Measurements from ENCODE around the gene FBXO15. TPM values are rescaled to one million over a fixed set of nuclear protein-coding genes. Genes with fewer than 3 reads are reported as not detected.

The FBXO15 gene
- total RNA-seq, 4 donors from 2014 or later = 0.54 to 1.9 (median 0.72) TPM

DNA sequence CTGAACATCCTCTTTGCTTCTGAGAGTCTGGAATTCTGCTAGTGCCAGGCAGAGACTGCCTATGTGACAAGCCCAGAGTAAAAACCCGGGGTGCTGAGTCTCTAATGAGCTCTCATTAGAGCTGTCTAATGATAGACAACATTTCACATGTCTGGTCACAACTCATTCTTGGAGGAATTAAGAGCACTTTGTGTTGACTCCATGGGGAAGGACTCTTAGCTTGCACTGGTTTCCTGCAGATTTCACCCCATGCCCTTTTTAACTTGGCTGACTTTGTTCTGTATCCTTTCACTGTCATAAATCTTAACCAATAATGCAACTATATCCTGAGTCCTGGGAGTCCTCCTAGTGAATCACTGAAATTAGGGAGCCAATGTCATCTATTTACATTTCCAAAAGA, 33.5 kb downstream of the FBXO15 start:
- Histone ChIP-seq H3K9me3 (no peaks in the 10 kb centered on the region), H3K27ac (no peak overlapping the region), H3K27me3 (no peaks in the 10 kb centered on the region), H3K36me3 (no peaks in the 10 kb centered on the region), H3K4me1 (no peaks in the 10 kb centered on the region), H3K4me3 (replicated peaks in 1 of 3) (no peak overlapping the region)
- TF ChIP-seq POLR2A (IDR thresholded peaks at IDR 0.05) = no peak
- TF ChIP-seq, protein P1, sequence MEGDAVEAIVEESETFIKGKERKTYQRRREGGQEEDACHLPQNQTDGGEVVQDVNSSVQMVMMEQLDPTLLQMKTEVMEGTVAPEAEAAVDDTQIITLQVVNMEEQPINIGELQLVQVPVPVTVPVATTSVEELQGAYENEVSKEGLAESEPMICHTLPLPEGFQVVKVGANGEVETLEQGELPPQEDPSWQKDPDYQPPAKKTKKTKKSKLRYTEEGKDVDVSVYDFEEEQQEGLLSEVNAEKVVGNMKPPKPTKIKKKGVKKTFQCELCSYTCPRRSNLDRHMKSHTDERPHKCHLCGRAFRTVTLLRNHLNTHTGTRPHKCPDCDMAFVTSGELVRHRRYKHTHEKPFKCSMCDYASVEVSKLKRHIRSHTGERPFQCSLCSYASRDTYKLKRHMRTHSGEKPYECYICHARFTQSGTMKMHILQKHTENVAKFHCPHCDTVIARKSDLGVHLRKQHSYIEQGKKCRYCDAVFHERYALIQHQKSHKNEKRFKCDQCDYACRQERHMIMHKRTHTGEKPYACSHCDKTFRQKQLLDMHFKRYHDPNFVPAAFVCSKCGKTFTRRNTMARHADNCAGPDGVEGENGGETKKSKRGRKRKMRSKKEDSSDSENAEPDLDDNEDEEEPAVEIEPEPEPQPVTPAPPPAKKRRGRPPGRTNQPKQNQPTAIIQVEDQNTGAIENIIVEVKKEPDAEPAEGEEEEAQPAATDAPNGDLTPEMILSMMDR (IDR thresholded peaks at IDR 0.05) = no peak
- no peak for DNase-seq
- intact Hi-C loops (cut with DNase I) = no loop called here
- WGBS, 2 donors = 36 to 42% methylated on average over 1 of the region's 1 CpG

DNA sequence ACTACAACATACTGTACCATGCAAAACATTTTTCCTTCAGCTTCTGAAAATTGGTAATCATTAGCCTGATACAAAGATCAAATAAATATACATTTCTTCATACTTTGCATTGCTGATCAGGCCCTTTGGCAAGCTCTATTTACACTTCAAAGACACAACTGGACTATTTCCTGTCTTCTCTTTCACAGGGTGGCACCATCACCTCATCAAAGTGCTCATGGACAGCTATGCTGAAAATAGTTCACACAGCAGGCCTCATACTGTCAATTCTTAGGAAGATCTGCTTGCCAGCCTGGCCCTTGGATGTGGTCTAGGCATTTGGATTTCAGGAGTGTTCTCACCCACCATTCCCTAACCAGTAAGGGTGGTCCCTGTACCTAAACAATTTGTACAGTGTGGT, 33.9 kb downstream of the FBXO15 start:
- Histone ChIP-seq H3K27ac (no peak overlapping the region), H3K27me3 (no peaks in the 10 kb centered on the region), H3K4me1 (no peaks in the 10 kb centered on the region), H3K36me3 (no peaks in the 10 kb centered on the region), H3K9me3 (no peaks in the 10 kb centered on the region), H3K4me3 (replicated peaks in 1 of 3) (no peak overlapping the region)
- DNase-seq = no peak
- intact Hi-C loops (cut with DNase I) = no loop called here
- TF ChIP-seq, protein P1 (IDR thresholded peaks at IDR 0.05) = no peak
- no peak for TF ChIP-seq POLR2A (IDR thresholded peaks at IDR 0.05)

DNA sequence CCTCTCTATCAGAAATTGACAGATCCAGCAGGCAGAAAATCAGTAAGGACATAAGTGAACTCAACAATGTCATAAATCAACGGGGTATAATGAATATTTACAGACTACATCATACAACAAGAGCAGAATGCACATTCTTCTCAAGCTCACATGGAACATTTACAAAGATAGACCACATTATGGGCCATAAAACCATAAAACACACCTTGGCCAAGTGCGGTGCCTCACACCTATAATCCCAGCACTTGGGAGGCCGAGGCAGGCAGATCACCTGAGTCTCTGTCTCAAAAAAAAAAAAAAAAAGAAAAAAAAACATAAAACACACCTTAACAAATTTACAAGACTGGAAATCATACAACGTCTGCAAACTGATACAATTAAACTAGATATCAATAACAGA, 36.7 kb downstream of the FBXO15 start:
- H3K36me3 ChIP-seq = no peaks in the 10 kb centered on the region
- no peaks in the 10 kb centered on the region for H3K4me1 ChIP-seq
- DNase-seq = no peak
- H3K9me3 ChIP-seq = no peaks in the 10 kb centered on the region
- H3K27ac ChIP-seq = no peak overlapping the region
- H3K4me3 ChIP-seq (replicated peaks in 1 of 3) = no peak overlapping the region
- intact Hi-C loops (cut with DNase I) = no loop called here
- WGBS, 2 donors = 87 to 89% methylated on average over 4 of the region's 4 CpGs
- TF ChIP-seq, protein P1 (IDR thresholded peaks at IDR 0.05) = no peak
- TF ChIP-seq POLR2A (IDR thresholded peaks at IDR 0.05) = no peak
- no peaks in the 10 kb centered on the region for H3K27me3 ChIP-seq

DNA sequence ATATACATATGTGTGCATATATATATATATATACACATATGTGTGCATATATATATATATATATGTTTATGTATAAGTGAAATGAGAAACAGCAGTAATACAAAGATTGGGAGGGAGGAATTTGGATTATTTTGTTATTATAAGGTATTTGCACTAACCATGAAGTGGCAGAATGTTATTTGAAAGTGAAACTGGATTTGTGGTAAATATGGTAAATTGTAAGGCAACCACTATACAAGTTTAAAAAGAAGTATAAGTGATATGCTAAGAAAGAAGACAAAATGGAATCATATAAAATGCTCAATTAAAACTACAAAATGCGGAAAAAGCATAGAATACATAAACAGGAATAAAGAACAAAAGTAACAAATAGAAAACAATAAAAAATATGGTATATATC, 37.5 kb downstream of the FBXO15 start:
- H3K4me1 ChIP-seq = no peaks in the 10 kb centered on the region
- TF ChIP-seq POLR2A (IDR thresholded peaks at IDR 0.05) = no peak
- TF ChIP-seq, protein P1 (IDR thresholded peaks at IDR 0.05) = no peak
- no peaks in the 10 kb centered on the region for H3K36me3 ChIP-seq
- no peak for DNase-seq
- H3K27me3 ChIP-seq = no peaks in the 10 kb centered on the region
- H3K4me3 ChIP-seq (replicated peaks in 1 of 3) = no peak overlapping the region
- no peaks in the 10 kb centered on the region for H3K9me3 ChIP-seq
- H3K27ac ChIP-seq = no peak overlapping the region
- WGBS, 2 donors = 96% methylated on average over 1 of the region's 1 CpG
- intact Hi-C loops (cut with DNase I) = no loop called here

DNA sequence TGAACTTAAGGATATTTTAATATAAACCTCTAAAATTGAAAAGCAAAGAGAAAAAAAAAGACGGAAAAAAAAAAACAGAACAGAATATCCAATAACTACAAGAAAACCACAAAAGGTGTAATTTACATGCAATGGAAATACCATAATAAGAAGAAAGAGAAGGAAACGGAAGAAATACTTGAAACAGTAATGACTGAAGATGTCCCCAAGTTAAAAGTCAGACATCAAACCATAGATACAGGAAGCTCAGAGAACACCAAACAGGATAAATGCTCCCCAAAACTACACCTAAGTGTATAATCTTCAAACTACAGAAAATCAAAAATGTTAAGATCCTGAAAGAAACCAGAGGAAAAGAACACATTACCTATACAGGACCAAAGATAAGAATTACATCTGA, 39.2 kb downstream of the FBXO15 start:
- no peak overlapping the region for H3K27ac ChIP-seq
- intact Hi-C loops (cut with DNase I) = no loop called here
- no peak for DNase-seq
- 94% methylated on average over 2 of the region's 2 CpGs for WGBS, 2 donors
- no peaks in the 10 kb centered on the region for H3K4me1 ChIP-seq
- no peak overlapping the region for H3K4me3 ChIP-seq (replicated peaks in 1 of 3)
- TF ChIP-seq, protein P1 (IDR thresholded peaks at IDR 0.05) = no peak
- TF ChIP-seq POLR2A (IDR thresholded peaks at IDR 0.05) = no peak
- H3K9me3 ChIP-seq = no peaks in the 10 kb centered on the region
- H3K36me3 ChIP-seq = no peaks in the 10 kb centered on the region
- H3K27me3 ChIP-seq = no peaks in the 10 kb centered on the region

Data from thyroid gland (tissue), 4 donors.